Endothelial cell of umbilical vein (primary cell): ENCODE data around the gene BTAF1. TPM values are rescaled to one million over a fixed set of nuclear protein-coding genes. Genes with fewer than 3 reads are reported as not detected.

Source experiments
- BruUV-seq: library from RNA; stranded (reverse); fragments of 400-500 nt; replicated peaks from 2 replicates; lab custom pipeline; 2021; lab: Mats Ljungman, UMichigan
- CTCF ChIA-PET: fragments of 300-600, 350-600 bp; sonication (Branson Sonifier 250); formaldehyde crosslinking; loops from one replicate; lab custom pipeline; 2021; ENCODE audit warnings: antibody characterized with exemption, inconsistent platforms; lab: Charles Lee
- POLR2A ChIA-PET: fragments of 300-600, 350-600 bp; sonication (Branson Sonifier 250); formaldehyde crosslinking; loops from one replicate; lab custom pipeline; 2021; ENCODE audit warnings: antibody characterized with exemption, inconsistent platforms; lab: Charles Lee
- DNase-seq: peaks from one replicate; pipeline ENCODE4 v3.0.0-alpha.2; 2011; ENCODE audit warnings: low read depth, low spot score
- FAIRE-seq: peaks from 2 replicates; lab custom pipeline; 2011; peaks lifted over from hg19 to GRCh38; lab: Jason Lieb, UNC
- H2AFZ ChIP-seq: 2 replicates; pipeline ENCODE4 v1.6.0; 2012; ENCODE audit warnings: low read depth, low read length, control low read depth, inconsistent platforms
- H3K27ac ChIP-seq: 2 replicates; pipeline ENCODE4 v1.5.1; 2011; ENCODE audit warnings: low read depth, mild to moderate bottlenecking, control low read depth, low read length, moderate library complexity; ENCODE audit not compliant: insufficient read depth
- H3K27me3 ChIP-seq, 2 experiments: 2 replicates each; pipeline versions ENCODE4 v1.6.0 to v1.6.1; 2011; ENCODE audit warnings: low read length in 2 of 2, mixed read lengths in 1 of 2; ENCODE audit not compliant: control insufficient read depth in 2 of 2, insufficient read depth in 2 of 2
- H3K36me3 ChIP-seq, 2 experiments: 2 replicates in 1 of 2; 3 replicates in 1 of 2; pipeline ENCODE4 v1.5.1; 2011; ENCODE audit warnings: low read length in 2 of 2, mild to moderate bottlenecking in 1 of 2, moderate library complexity in 1 of 2; ENCODE audit not compliant: control insufficient read depth in 2 of 2, insufficient read depth in 2 of 2; ENCODE audit errors: extremely low read depth in 1 of 2
- H3K4me1 ChIP-seq: 3 replicates; pipeline ENCODE4 v1.5.1; 2011; ENCODE audit warnings: mild to moderate bottlenecking, low read length; ENCODE audit not compliant: control insufficient read depth, insufficient read depth; ENCODE audit errors: extremely low read depth
- H3K4me2 ChIP-seq: 2 replicates; pipeline ENCODE4 v1.6.1; 2011; ENCODE audit warnings: low read length, control low read depth, mixed read lengths; ENCODE audit not compliant: insufficient read depth
- H3K4me3 ChIP-seq, 3 experiments: fragments of 200-600 bp in 1 of 3; sonication (generic), shearing (Covaris generic) in 1 of 3; replicated peaks in 1 of 3; 2 replicates each; pipeline ENCODE4 v1.5.1; 2011 to 2016; ENCODE audit warnings: control low read depth in 3 of 3, low read length in 3 of 3, mild to moderate bottlenecking in 2 of 3, inconsistent platforms in 1 of 3, low read depth in 1 of 3, moderate library complexity in 1 of 3; ENCODE audit not compliant: insufficient read depth in 1 of 3
- H3K79me2 ChIP-seq: 2 replicates; pipeline ENCODE4 v1.6.0; 2012; ENCODE audit warnings: low read length, inconsistent platforms; ENCODE audit not compliant: control insufficient read depth, insufficient read depth
- H3K9ac ChIP-seq: replicated peaks from 2 replicates; pipeline ENCODE3; 2011; ENCODE audit warnings: low read length, control low read depth; ENCODE audit not compliant: insufficient read depth; ENCODE audit errors: extremely low read depth
- H3K9me1 ChIP-seq: replicated peaks from 3 replicates; pipeline ENCODE4 v1.6.0; 2011; ENCODE audit warnings: mild to moderate bottlenecking, low read length; ENCODE audit not compliant: control insufficient read depth, insufficient read depth; ENCODE audit errors: extremely low read depth
- H3K9me3 ChIP-seq: replicated peaks from 2 replicates; pipeline ENCODE4 v1.5.1; 2012; ENCODE audit warnings: low read length, inconsistent platforms; ENCODE audit not compliant: control insufficient read depth, insufficient read depth
- H4K20me1 ChIP-seq: replicated peaks from 2 replicates; pipeline ENCODE3; 2011; ENCODE audit warnings: mild to moderate bottlenecking, low read length; ENCODE audit not compliant: control insufficient read depth, insufficient read depth; ENCODE audit errors: extremely low read depth
- CTCF ChIP-seq, 2 donors: IDR thresholded peaks; 1 replicate in 1 of 2; 2 replicates in 1 of 2; pipeline ENCODE4 v1.5.1; 2011; ENCODE audit warnings: low read length in 2 of 2, mild to moderate bottlenecking in 2 of 2, moderate library complexity in 2 of 2, control low read depth in 1 of 2, inconsistent platforms in 1 of 2, low read depth in 1 of 2; ENCODE audit not compliant: insufficient read depth in 1 of 2; ENCODE audit errors: extremely low read depth in 1 of 2
- EZH2 ChIP-seq: IDR thresholded peaks from 2 replicates; pipeline ENCODE4 v1.6.1; 2012; ENCODE audit warnings: borderline replicate concordance, low read depth, mild to moderate bottlenecking, moderate library complexity, low read length, inconsistent platforms; ENCODE audit not compliant: severe bottlenecking
- FOS ChIP-seq: IDR thresholded peaks from 2 replicates; pipeline ENCODE4 v1.6.1; 2011; ENCODE audit warnings: mild to moderate bottlenecking, low read length, moderate library complexity, borderline replicate concordance; ENCODE audit not compliant: insufficient read depth
- GATA2 ChIP-seq: IDR thresholded peaks from 2 replicates; pipeline ENCODE4 v1.7.0; 2011; ENCODE audit warnings: low read depth, mild to moderate bottlenecking, moderate library complexity, mixed read lengths, low read length; ENCODE audit not compliant: insufficient read length, insufficient read depth
- JUN ChIP-seq: IDR thresholded peaks from 2 replicates; pipeline ENCODE4 v1.6.1; 2011; ENCODE audit warnings: borderline replicate concordance, low read depth; ENCODE audit not compliant: insufficient read length, insufficient read depth
- MAX ChIP-seq: IDR thresholded peaks from 2 replicates; pipeline ENCODE4 v1.6.1; 2011; ENCODE audit not compliant: insufficient read depth, insufficient read length
- MYC ChIP-seq: IDR thresholded peaks from one replicate; pipeline ENCODE4 v1.6.1; 2011; ENCODE audit warnings: mild to moderate bottlenecking, low read depth, low read length
- POLR2A ChIP-seq: IDR thresholded peaks from 2 replicates; pipeline ENCODE4 v1.6.1; 2012; ENCODE audit warnings: low read depth, mild to moderate bottlenecking, control low read depth, low read length
- POLR2AphosphoS5 ChIP-seq: IDR thresholded peaks from 2 replicates; pipeline ENCODE4 v1.6.1; 2012; ENCODE audit warnings: low read depth, mild to moderate bottlenecking, control low read depth, low read length, moderate library complexity; ENCODE audit not compliant: insufficient read depth
- dilution Hi-C: fragments of 300-500 bp; cut with MboI; formaldehyde crosslinking; loops from one replicate; pipeline ENCODE4 v1.15.0; 2019; ENCODE audit warnings: low sequenced_read_pairs; ENCODE audit not compliant: extremely low pct_ligation_motif_present
- intact Hi-C: fragments of 100-400 bp; cut with micrococcal nuclease; formaldehyde crosslinking; loops from one replicate; pipeline ENCODE4 v1.10.0; 2022
- polyA plus RNA-seq, 4 experiments: library from polyadenylated mRNA; depleted of rRNA in 3 of 4; stranded (reverse) in 3 of 4; unstranded in 1 of 4; fragments of >200 nt; gene quantifications; 2 replicates each; pipeline versions ENCODE4 v1.2.1 to v1.2.3, GENCODE V29; 2011 to 2012; ENCODE audit warnings: missing spikeins in 1 of 4
- total RNA-seq: library from RNA; stranded (reverse); gene quantifications from 2 replicates; pipeline ENCODE4 v1.2.3, GENCODE V29; 2021

The BTAF1 gene
- total and polyA plus RNA-seq, 2 donors (not counting 3 experiments of a cell fraction or from before 2014, with no cell fraction given), result 9.9 to 23.1 TPM

- H4K20me1 ChIP-seq, result no peaks in the 10 kb centered on the region
- BruUV-seq, result no TSS peak
- H3K9me3 ChIP-seq, result no peaks in the 10 kb centered on the region
- FAIRE-seq, result no peak
- no peak overlapping the region for H3K27ac ChIP-seq
- CTCF ChIA-PET, result interaction anchor here (0.8 to 1.0 kb wide), 3 partner anchors 13 to 126 kb away, joined by 3 to 4 read pairs (median 3); no protein-coding TSS in a partner anchor
- TF ChIP-seq JUN, result no peak
- H3K4me3 ChIP-seq, result no peak overlapping the region
- H3K79me2 ChIP-seq, result no peaks in the 10 kb centered on the region
- H3K27me3 ChIP-seq, result no peaks in the 10 kb centered on the region
- POLR2A ChIA-PET, result no interaction called here
- H2AFZ ChIP-seq, result no peak overlapping the region
- H3K4me1 ChIP-seq, result peaks cover 12% of the 10 kb centered on the region
- H3K36me3 ChIP-seq, result no peaks in the 10 kb centered on the region
- no peak for DNase-seq
- no peaks in the 10 kb centered on the region for H3K9me1 ChIP-seq
- no peak overlapping the region for H3K9ac ChIP-seq
- intact Hi-C loops (no loop called here), dilution Hi-C loops (no loop called here)
- no peak overlapping the region for H3K4me2 ChIP-seq
These were observed 39.0 kb upstream of the BTAF1 start for GRCh38 chr10:91884536-91884935.

- intact Hi-C loops, result no loop called here
- CTCF ChIA-PET, result interaction anchor here (0.8 to 1.1 kb wide), 4 partner anchors 14 to 127 kb away, joined by 3 to 4 read pairs (median 3); no protein-coding TSS in a partner anchor
These were observed 38.0 kb upstream of the BTAF1 start for GRCh38 chr10:91885362-91886079.

More at GRCh38 chr10:91885362-91886079, 38.0 kb upstream of the BTAF1 start:
- no peak overlapping the region for H3K4me3 ChIP-seq
- FAIRE-seq (no peak), DNase-seq (no peak)
- H3K27ac ChIP-seq, result no peak overlapping the region
- dilution Hi-C loops, result no loop called here
- no peak overlapping the region for H2AFZ ChIP-seq
- no peaks in the 10 kb centered on the region for H4K20me1 ChIP-seq
- no peaks in the 10 kb centered on the region for H3K9me1 ChIP-seq
- H3K79me2 ChIP-seq, result no peaks in the 10 kb centered on the region
- no peak overlapping the region for H3K4me2 ChIP-seq
- no peaks in the 10 kb centered on the region for H3K27me3 ChIP-seq
- no peak overlapping the region for H3K9ac ChIP-seq
- H3K9me3 ChIP-seq, result no peaks in the 10 kb centered on the region
- POLR2A ChIA-PET, result no interaction called here
- no TSS peak for BruUV-seq
- TF ChIP-seq POLR2AphosphoS5, result no peak
- no peak for TF ChIP-seq JUN
- no peak for TF ChIP-seq MYC
- no peak for TF ChIP-seq GATA2
- no peak for TF ChIP-seq MAX
- no peak for TF ChIP-seq CTCF (IDR thresholded peaks at IDR 0.05; ENCODE audit: extremely low read depth in 1 of 2, insufficient read depth in 1 of 2, low read depth in 1 of 2, low read length in 2 of 2)
- no peak for TF ChIP-seq POLR2A
- no peak for TF ChIP-seq EZH2
- TF ChIP-seq FOS, result no peak
- H3K4me1 ChIP-seq, result peaks cover 12% of the 10 kb centered on the region
- no peaks in the 10 kb centered on the region for H3K36me3 ChIP-seq
